Measurements from ENCODE around the gene ARID1B.

- TF ChIP-seq ZNF274 (IDR thresholded peaks at IDR 0.05; ENCODE audit: low read depth, low read length) (no peak), EZH2phosphoT487 (IDR thresholded peaks at IDR 0.05; ENCODE audit: borderline replicate concordance) (no peak), POLR2A (IDR thresholded peaks at IDR 0.05; ENCODE audit: borderline replicate concordance, extremely low read depth, insufficient read depth, insufficient read length) (no peak), CTCF (IDR thresholded peaks at IDR 0.05 in 2 of 3, conservative IDR thresholded peaks at IDR 0.05 in 1 of 3; ENCODE audit: borderline replicate concordance in 1 of 3, insufficient read depth in 1 of 3, low read depth in 2 of 3, low read length in 2 of 3) (no peak), FOSL1 (IDR thresholded peaks at IDR 0.05; ENCODE audit: low read depth) (no peak), RAD21 (IDR thresholded peaks at IDR 0.05; ENCODE audit: low read depth) (no peak), SP1 (IDR thresholded peaks at IDR 0.05; ENCODE audit: low read depth) (no peak), SIN3A (IDR thresholded peaks at IDR 0.05; ENCODE audit: low read depth) (no peak), ZBTB33 (IDR thresholded peaks at IDR 0.05; ENCODE audit: extremely low read depth, insufficient replicate concordance, low read length) (no peak), EZH2 (IDR thresholded peaks at IDR 0.05) (no peak), EGR1 (IDR thresholded peaks at IDR 0.05; ENCODE audit: low read depth) (no peak), REST (IDR thresholded peaks at IDR 0.05; ENCODE audit: low read depth) (no peak)
Observed at GRCh38 chr6:156824142-156824541, 47.0 kb downstream of the ARID1B start.
